GM23248 (cell line): ENCODE data around the gene BLTP2.
"Not testable (repeated sequence)": the region's sequence is repeated elsewhere in the genome, so short reads cannot be mapped to it uniquely, and the experiment has no call there.

Experiments
- EZH2 ChIP-seq: fragments of 200-600 bp; sonication (generic); IDR thresholded peaks from 2 replicates; pipeline ENCODE4 v1.6.1; 2018; ENCODE audit warnings: antibody characterized with exemption, mild to moderate bottlenecking; ENCODE audit not compliant: insufficient read depth, poor library complexity, severe bottlenecking
- EZH2phosphoT487 ChIP-seq: fragments of 200-600 bp; sonication (generic); IDR thresholded peaks from 2 replicates; pipeline ENCODE4 v1.6.1; 2018; ENCODE audit warnings: antibody characterized with exemption, moderate library complexity, mild to moderate bottlenecking, low read depth; ENCODE audit not compliant: insufficient read depth

DNA sequence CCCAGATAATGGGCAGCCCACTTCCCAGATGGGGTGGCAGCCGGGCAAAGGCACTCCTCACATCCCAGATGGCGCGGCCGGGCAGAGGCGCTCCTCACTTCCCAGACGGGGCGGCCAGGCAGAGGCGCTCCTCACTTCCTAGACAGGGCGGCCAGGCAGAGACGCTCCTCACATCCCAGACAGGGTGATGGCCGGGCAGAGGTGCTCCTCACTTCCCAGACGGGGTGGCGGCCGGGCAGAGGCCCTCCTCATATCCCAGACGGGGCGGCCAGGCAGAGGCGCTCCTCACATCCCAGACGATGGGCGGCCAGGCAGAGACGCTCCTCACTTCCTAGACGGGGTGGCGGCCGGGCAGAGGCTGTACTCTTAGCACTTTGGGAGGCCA is 14.5 kb upstream of the BLTP2 start:
- TF ChIP-seq EZH2, EZH2phosphoT487: not testable (repeated sequence)
